GM21515 (cell line): ENCODE results near the gene TBC1D2.
"Not testable (repeated sequence)": the region's sequence is repeated elsewhere in the genome, so short reads cannot be mapped to it uniquely, and the experiment has no call there.

Experiments used
- ATAC-seq: cut with Tn5 transposase; IDR thresholded peaks from one replicate; pipeline ENCODE4 v1.9.1; 2021; ENCODE audit not compliant: unreplicated experiment

The TBC1D2 gene

DNA sequence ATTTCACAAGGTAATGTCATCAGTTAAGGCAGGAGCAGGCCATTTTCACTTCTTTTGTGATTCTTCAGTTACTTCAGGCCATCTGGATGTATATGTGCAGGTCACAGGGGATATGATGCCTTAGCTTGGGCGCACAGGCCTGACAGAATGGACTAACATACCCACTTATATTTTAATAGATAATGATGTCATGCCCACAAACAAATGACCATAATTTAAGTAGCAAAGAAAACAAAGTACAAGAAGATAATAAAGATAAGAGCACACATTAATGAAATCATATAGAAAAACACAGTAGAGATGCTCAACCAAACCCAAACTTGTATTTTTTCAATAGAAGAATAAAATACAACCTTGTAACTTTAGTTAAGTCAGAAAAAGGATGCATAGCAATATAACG lies 19.7 kb upstream of the TBC1D2 start:
- no peak for ATAC-seq

DNA sequence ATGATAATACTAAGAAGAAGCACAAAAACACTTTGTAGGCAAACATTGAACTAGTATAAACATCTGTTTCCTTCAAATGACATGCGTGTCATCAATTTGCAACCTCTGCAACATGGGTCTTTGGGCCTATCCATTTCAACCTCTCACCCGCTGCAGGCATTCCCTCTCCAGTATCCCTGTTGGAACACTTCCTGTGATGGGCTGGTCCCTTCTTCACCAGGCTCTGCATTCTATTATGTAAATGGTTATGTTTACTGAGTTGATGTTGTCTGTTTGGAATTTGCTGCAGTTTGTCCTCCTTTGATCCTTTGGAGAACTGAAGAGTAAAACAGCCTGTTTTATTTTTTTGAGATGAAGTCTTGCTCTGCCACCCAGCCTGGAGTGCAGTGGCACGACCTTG lies 16.6 kb upstream of the TBC1D2 start:
- ATAC-seq = no peak

DNA sequence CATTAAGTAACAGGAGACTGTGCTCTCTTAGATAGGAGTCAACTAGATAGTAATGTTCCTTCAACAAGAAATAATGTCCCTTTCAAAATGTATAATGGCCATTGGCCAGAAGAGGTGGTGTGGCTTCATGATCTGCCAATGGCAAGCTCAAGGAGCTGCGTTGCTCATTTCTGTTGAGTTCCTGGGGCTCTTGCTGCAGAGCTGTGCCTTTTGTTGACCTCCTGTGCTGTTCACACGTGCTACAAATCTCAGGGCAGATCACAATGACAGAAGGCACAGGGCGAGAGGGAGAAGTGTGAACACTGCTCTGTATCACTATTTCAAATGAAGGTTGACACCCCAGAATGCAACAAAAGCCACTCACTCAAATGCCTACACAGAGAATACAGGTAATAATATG lies 16.0 kb upstream of the TBC1D2 start:
- no peak for ATAC-seq

- not testable (repeated sequence) for ATAC-seq
These were observed 14.8 kb upstream of the TBC1D2 start for GRCh38 chr9:98270284-98270683.

DNA sequence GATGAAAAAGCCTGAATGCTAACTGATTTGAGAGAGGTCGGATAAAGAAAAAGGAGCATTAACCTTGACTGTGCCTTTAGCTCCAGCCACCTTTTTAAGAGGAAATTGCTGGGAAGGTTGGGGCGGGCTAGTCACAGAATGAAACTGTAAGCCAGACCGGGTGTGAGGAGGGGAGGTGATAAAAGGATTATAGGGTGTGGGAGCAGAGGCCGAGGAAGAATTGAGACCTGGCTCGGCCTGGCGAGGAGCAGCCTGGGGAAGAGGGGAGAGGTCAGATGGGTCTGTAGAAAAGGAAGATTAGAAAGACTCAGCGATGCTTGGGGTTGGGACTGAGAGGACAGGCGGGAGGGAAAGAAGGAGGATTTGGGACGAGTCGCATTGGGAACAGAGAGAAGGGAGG lies 14.2 kb upstream of the TBC1D2 start:
- ATAC-seq = not testable (repeated sequence)

DNA sequence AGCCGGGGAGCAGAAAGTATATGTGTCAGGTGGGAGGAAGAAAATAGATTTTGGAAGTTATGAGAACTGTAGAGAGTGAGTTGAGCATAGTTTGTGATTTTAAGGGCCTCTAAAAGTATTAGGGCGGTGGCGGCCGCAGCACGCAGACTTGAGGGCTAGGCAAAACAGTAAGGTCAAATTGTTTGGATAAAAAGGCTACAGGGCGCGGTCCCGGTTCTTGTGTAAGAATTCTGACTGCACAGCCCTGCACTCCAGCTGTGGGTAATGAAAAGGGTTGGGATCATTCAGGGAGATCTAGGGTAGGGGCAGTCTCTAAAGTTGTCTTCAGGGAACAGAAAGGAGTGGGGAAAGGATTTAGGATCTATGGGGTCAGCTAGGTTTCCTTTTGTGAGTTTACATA lies 12.1 kb upstream of the TBC1D2 start:
- not testable (repeated sequence) for ATAC-seq

GRCh38 chr9:98264516-98264915 lies 9.1 kb upstream of the TBC1D2 start:
- ATAC-seq = no peak

GRCh38 chr9:98263482-98264357 lies 8.3 kb upstream of the TBC1D2 start:
- peak; percentile 77 for ATAC-seq

DNA sequence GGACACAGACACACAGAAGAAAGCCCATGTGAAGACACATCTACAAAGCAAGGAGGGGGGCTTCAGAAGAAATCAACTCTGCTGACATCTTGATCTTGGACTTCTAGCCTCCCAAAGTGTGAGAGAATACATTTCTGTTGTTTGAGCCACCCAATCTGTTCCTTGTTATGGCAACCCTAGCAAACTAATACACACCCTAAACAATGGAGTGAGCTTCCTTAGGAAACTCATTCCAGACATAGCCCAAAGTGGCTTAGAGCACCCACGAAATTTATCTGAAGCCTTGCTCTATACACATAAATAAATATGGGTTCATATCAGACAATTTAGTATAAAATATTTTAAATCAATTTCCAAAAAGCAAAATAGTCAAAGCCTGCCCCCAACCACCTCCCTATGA lies 7.6 kb upstream of the TBC1D2 start:
- ATAC-seq = no peak

- no peak for ATAC-seq
These were observed 6.6 kb upstream of the TBC1D2 start for GRCh38 chr9:98262056-98262455.

DNA sequence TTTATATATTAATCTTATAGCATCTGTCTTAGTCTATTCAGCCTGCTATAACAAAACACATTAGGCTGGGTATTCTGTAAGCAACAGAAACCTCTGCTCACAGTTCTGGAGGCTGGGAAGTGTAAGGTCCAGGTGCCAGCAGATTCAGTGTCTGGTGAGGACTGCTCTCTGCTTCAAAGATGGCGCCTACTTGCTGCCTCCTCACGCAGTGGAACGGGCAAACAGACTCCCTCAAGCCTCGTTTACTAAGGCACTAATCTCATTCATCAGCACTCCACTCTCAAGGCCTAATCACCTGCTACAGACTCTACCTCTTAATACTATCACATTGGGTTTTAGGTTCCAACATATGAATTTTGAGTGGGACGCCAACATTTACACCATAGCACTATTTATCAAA lies 5.2 kb upstream of the TBC1D2 start:
- no peak for ATAC-seq

- no peak for ATAC-seq
These were observed 4.3 kb upstream of the TBC1D2 start for GRCh38 chr9:98259791-98260190.

- no peak for ATAC-seq
These were observed 1.3 kb upstream of the TBC1D2 start for GRCh38 chr9:98256756-98257155.

DNA sequence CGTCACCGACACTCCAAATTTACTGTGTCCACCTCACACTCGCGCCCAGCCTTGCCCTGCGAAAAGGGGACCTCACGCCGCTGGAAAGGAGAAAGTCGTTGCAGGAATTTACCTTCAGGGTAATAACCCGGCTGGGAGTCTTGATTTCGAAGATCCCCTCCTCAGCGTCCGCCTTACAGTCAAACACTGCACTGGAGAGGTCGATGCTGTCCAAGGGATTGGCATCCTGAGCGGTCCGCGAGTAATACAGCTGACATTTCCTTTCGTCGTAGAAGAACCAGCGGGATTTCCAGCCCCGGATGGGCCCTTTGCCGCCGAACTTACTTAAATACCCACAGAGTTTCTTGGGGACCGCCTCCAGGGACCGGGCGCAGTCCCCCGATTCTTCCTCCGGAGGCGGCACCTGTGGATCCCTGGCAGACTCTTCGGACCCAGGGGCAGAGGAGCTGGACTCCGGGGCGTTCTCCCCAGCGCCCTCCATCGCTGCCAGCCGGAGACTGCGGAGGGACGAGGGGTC lies 330 bp downstream of the TBC1D2 start:
- peak; percentile 28 for ATAC-seq

GRCh38 chr9:98254228-98255060 lies 1.0 kb downstream of the TBC1D2 start:
- no peak for ATAC-seq

DNA sequence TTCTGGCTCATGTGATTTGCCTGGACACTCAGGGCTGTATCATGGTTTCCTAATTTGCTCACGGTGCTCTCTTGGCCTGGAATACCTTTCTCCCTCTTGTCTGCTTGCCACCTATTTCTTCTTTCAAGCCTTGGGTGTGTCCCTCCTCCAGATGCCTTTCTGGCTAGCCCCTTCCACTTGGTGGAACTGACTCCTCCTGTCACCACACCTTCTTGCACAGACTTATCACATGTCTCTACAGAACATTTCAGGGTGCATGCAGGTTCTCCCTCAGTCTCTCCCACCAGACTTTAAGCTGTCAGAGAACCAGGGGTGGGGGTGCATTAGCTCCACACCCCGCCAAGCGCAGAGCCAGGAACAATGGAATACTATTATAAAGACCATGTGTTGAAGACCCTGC lies 1.9 kb downstream of the TBC1D2 start:
- ATAC-seq = no peak

DNA sequence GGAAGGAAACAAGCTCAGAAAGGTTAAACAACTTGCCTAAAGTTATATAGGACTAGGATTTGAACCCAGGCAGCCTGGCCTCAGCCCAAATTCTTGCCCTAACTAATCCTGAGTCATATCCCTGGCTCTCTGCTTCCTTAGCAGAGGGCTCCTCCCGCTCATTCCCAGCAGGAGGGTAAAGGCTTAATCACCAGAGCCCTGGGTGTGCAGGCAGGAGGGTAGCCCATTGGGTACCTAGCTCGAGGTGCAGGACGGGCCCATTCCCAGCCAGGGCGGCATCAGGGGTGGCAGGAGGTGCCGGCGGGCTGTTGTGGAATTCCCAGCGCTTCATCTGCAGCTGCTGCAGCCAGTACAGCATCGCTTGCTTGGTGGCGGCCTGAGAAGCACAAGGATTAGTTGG lies 3.9 kb downstream of the TBC1D2 start:
- ATAC-seq = no peak

DNA sequence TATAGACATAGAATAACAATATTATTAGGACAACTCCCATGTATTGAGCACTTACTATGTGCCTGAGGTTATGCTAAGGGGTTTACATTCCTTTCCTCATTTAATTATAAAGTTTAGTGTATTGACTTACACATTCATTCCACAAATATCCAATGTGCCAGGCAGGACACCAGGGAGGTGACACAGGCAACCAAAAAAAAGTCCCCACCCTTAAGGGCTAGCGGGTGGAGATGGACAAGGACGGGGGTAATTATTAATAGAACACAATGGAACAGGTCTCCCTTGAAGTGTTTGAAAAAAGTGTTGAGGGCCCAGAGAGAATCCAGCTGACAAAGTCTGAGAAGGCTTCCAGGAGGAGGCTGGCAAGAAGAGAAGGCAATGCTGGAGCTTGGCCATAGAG lies 5.7 kb downstream of the TBC1D2 start:
- ATAC-seq = no peak

- no peak for ATAC-seq
These were observed 6.5 kb downstream of the TBC1D2 start for GRCh38 chr9:98248737-98249474.

DNA sequence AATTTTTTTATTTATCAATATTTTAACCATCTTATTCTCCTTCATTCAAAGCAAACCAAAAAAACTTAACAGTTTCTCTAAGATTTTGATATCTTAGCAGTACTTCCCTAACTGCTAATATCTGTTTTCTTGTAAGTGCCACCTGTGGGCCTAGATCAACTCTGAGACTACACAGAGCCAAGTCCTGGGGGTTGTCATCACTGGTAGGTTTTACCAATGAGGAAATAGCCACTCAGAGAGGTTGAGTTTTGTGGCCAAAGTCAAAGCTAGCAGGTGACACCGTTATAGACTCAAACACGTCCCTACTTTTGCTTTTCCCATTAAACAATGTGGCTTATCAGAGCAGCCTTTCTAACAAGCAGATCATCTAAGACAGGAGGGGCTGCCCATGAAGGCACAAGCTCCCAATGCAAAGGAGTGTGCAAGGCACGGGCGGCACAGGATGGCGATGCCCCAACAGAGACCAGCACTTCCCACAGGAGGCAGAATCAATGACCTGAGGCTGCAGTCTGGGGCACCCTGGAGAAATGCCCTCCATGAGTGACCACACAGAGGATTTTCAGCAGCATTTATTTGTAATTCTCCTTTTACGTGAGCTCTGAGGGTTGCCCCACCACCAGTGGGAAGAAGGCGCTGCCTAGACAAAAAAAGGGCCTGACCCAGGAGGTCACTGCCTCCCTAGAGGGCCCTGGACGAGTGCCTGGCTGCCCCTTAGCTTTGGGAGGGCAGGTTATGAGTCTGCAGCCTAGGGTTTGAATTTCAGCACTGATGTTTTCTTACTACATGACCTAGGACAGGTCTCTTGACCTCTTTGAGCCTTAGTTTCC lies 7.4 kb downstream of the TBC1D2 start:
- no peak for ATAC-seq
